Measurements from ENCODE around the gene GRIA3.

Gene GRIA3

DNA sequence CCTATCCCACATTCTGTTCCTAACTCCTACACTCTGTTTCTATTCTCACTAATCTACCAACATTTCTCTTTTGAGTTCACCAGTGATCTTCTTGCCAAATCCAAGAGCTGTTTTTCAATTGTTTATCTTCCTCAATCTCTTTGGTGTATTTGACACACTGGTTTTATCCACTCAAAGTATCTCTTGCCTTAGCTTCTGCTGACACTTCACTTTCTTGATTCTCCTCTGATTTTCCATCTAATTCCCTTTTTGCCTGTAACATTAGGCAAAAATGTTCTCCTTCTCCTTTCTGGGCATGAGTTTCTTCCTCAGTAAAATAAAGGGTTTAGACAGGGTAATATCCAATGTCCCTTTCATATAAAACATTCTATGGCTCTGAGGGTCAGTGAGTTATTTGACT lies 26.2 kb downstream of the GRIA3 start:
- Mint-ChIP-seq H3K36me3 (ENCODE audit: low read depth) (no peaks in the 10 kb centered on the region), H3K4me1 (ENCODE audit: low read depth) (peaks cover 2% of the 10 kb centered on the region), H3K4me3 (no peak overlapping the region), H3K27me3 (no peaks in the 10 kb centered on the region), H3K9me3 (no peaks in the 10 kb centered on the region), H3K27ac (no peak overlapping the region)
- intact Hi-C loops (cut with micrococcal nuclease) = no loop called here

DNA sequence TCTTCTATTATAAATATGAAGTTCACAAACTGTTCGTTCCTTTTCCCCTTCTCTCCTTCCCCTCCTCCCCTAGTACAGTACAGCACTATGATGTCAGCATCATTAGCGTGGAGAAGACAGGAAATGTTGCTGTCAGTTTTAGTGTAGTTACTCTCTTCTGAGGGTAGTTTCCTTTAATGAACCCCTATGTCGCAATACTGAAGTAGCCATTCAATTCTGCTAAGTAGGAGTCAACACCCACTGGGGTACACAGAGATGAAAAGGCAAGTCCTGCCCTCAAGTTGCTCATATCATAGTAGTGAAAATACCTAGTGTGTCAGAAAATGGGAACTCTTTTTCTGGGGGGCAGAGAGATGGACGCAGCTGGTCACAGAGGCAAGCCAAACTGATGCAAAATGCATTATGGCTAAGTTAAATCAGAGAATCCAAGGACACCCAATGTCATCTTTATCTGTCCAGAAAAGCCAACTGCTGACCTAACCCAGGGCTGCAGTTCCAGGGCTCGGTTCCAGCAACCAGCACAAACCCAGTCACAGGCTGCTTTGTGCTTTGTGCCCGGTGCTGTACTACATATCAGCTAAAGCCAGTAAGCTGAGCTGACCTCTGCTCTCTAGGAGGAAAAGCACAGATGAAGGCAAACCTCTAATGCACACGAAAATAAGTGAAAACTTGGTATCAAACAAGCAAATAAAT lies 31.5 kb downstream of the GRIA3 start:
- H3K9me3 Mint-ChIP-seq = no peaks in the 10 kb centered on the region
- H3K27ac Mint-ChIP-seq = no peak overlapping the region
- intact Hi-C loops (cut with micrococcal nuclease) = no loop called here
- H3K4me3 Mint-ChIP-seq = no peak overlapping the region
- no peaks in the 10 kb centered on the region for H3K27me3 Mint-ChIP-seq
- no peaks in the 10 kb centered on the region for H3K36me3 Mint-ChIP-seq (ENCODE audit: low read depth)
- peaks cover 5% of the 10 kb centered on the region for H3K4me1 Mint-ChIP-seq (ENCODE audit: low read depth)

DNA sequence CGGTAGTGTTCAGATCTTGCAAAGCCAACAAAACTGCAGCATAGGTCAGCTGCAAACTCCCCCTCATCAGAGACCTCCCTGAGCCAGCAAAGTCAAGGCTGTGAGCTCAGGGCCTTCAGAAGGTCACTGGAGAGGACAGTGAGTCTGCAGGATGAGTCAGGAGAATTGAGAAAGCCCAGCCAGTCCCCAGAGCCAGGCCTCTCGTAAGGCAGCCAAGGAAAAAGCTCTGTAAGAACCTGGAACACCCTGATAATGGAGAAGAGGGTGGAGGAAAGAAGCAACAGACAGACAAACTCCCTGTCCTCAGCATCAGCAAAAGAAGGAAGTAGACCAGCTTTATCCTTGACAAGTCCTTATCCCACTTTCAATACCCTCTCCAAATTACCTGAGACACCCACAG lies 33.0 kb downstream of the GRIA3 start:
- intact Hi-C loops (cut with micrococcal nuclease) = no loop called here

DNA sequence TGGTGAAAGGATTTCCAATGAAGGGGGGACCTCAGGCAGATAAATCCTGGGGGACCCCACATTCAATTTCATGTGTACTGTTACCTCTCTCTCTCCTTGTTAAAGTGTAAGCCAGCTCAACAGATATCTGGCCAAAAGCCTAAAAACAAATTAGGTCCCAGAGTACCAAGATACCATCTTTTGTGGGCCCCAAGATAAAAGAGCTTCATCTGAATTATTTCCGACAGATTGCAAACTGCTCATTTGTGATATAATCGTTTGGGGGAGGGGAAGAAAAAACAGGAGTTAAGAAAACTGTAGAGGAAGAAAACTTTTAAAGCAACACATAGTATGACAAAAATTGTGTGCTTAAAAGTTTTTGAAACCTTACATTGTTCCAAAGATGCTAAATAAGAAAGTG lies 33.6 kb downstream of the GRIA3 start:
- intact Hi-C loops (cut with micrococcal nuclease) = no loop called here
- Mint-ChIP-seq H3K27ac (no peak overlapping the region), H3K4me3 (no peak overlapping the region), H3K36me3 (ENCODE audit: low read depth) (no peaks in the 10 kb centered on the region), H3K27me3 (no peaks in the 10 kb centered on the region), H3K9me3 (no peaks in the 10 kb centered on the region), H3K4me1 (ENCODE audit: low read depth) (peaks cover 5% of the 10 kb centered on the region)

More for the DNA sequence above, 33.0 kb downstream of the GRIA3 start:
- H3K36me3 Mint-ChIP-seq (ENCODE audit: low read depth) = no peaks in the 10 kb centered on the region
- H3K9me3 Mint-ChIP-seq = no peaks in the 10 kb centered on the region
- H3K4me1 Mint-ChIP-seq (ENCODE audit: low read depth) = peaks cover 5% of the 10 kb centered on the region
- H3K4me3 Mint-ChIP-seq = no peak overlapping the region
- no peaks in the 10 kb centered on the region for H3K27me3 Mint-ChIP-seq
- no peak overlapping the region for H3K27ac Mint-ChIP-seq

DNA sequence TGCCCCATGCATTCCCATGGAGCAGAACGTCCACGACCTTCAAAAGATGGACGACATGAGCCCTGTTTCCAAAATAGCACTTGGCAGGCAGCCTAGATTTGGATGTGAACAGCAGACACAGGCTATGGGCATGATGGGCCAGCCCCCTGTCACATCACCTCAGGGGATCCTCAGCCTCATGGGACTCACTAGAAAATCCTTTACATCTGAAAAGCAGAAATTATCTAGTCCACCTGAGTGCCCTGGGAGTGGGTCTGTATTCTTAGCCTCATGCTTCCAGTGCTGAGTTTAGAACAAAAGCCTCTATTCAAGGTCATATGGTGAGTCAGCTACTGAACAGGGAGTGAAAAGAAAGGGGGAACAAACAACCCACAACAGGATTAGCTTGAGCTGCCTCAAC lies 35.8 kb downstream of the GRIA3 start:
- Mint-ChIP-seq H3K4me3 (no peak overlapping the region), H3K9me3 (no peaks in the 10 kb centered on the region), H3K36me3 (ENCODE audit: low read depth) (no peaks in the 10 kb centered on the region), H3K27ac (no peak overlapping the region), H3K4me1 (ENCODE audit: low read depth) (peaks cover 5% of the 10 kb centered on the region), H3K27me3 (no peaks in the 10 kb centered on the region)
- intact Hi-C loops (cut with micrococcal nuclease) = no loop called here

DNA sequence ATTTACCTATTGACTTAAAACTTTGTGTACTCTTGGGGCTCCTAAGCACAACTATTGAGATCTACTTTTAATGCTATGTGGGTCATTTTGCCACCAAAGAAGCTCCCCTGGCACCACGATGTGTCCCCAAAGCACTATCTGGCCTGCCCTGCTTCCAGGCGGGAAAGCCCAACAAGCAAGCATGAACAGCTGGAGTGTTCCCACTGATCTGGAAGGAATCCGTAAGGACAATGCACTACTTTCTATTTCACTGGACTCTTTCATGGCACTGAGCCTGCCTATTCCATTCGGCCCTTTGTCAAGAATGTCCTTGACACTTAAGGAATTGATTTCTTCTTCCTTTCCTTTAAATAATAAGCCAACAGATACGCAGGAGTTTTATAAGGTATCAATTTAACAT lies 38.8 kb downstream of the GRIA3 start:
- Mint-ChIP-seq H3K4me3 (no peak overlapping the region), H3K4me1 (ENCODE audit: low read depth) (no peaks in the 10 kb centered on the region), H3K36me3 (ENCODE audit: low read depth) (no peaks in the 10 kb centered on the region), H3K27me3 (no peaks in the 10 kb centered on the region), H3K27ac (no peak overlapping the region), H3K9me3 (no peaks in the 10 kb centered on the region)
- intact Hi-C loops (cut with micrococcal nuclease) = no loop called here

DNA sequence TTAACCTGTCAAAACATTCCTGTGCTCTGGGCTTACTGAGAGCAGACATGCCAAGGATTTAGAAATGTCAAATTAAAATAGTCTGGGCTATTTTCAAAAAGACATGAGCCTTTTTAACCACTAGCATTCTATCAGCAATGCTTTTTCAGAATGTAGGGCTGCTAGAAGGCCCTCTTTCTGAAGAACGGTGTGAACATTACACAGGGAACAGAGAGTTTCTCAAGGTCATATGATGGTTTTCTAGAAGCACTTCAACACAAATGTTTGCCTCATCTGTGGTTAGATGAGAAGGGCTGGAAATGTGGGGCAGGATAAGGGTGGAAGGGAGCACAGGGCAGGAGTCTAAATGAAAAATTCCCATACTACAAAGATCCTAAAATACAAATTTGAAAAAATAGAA lies 39.3 kb downstream of the GRIA3 start:
- Mint-ChIP-seq H3K4me1 (ENCODE audit: low read depth) (no peaks in the 10 kb centered on the region), H3K36me3 (ENCODE audit: low read depth) (no peaks in the 10 kb centered on the region), H3K27me3 (no peaks in the 10 kb centered on the region), H3K9me3 (no peaks in the 10 kb centered on the region), H3K4me3 (no peak overlapping the region), H3K27ac (no peak overlapping the region)
- intact Hi-C loops (cut with micrococcal nuclease) = no loop called here

DNA sequence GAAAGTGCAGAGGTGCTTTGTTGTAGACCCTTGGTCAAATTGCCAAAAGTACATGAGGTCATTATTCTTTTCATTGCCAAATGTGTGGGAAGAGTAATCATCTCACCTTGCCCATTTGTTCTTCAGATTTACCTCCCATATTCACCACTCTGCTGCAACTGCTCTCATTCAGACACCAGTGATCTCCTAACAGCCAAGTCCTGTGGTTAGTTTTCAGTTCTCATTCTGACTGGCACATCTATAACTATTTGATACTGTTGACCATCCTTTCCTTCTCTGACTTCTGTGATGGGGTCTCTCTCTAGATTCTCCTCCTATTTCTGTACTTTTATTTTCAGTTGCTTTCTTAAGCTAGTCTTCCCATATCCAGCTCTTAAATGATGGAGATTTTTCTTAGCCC lies 39.8 kb downstream of the GRIA3 start:
- H3K27me3 Mint-ChIP-seq = no peaks in the 10 kb centered on the region
- no peaks in the 10 kb centered on the region for H3K4me1 Mint-ChIP-seq (ENCODE audit: low read depth)
- no peaks in the 10 kb centered on the region for H3K9me3 Mint-ChIP-seq
- H3K4me3 Mint-ChIP-seq = no peak overlapping the region
- intact Hi-C loops (cut with micrococcal nuclease) = no loop called here
- H3K27ac Mint-ChIP-seq = no peak overlapping the region
- no peaks in the 10 kb centered on the region for H3K36me3 Mint-ChIP-seq (ENCODE audit: low read depth)

DNA sequence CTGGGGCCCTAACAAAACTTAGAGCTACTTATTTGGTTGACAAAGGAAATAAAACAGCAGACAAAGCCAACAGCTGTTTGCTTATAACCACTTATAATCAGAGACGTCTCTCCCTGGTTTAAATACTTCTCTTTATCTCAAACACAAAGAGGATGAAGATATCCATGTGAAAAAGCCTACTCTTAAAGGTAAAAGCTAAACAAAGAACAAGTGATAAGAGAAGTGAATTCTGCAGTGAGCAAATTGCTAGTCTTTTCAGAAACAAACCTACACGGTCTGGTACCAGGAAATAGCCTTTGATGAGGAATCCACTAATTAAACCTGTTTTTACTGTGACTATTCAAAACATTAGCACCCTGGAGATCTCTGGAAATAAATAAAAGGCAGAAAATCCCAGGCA lies 46.7 kb downstream of the GRIA3 start:
- Mint-ChIP-seq H3K9me3 (no peaks in the 10 kb centered on the region), H3K36me3 (ENCODE audit: low read depth) (no peaks in the 10 kb centered on the region), H3K27me3 (no peaks in the 10 kb centered on the region), H3K4me3 (no peak overlapping the region), H3K4me1 (ENCODE audit: low read depth) (no peaks in the 10 kb centered on the region), H3K27ac (no peak overlapping the region)
- intact Hi-C loops (cut with micrococcal nuclease) = no loop called here

DNA sequence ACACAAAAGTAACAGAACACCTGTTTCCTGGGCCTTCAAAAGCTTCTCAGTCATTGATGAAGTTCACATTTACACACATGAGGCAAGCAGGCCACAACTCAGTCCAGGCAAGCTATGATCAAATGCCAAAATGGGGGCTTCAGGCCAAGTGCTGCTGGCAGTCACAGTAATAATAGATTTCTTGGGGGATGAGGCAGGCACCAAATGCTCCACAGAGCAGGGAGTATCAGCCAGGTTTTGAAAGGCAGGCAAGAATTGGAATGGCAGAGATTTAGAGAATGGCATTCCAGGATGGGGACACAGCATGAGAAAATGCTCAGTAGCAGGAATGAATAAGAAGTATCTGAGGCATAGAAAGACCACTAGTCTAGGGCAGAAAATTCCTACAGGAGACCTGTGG lies 52.8 kb downstream of the GRIA3 start:
- H3K27me3 Mint-ChIP-seq = no peaks in the 10 kb centered on the region
- no peaks in the 10 kb centered on the region for H3K4me1 Mint-ChIP-seq (ENCODE audit: low read depth)
- no peak overlapping the region for H3K4me3 Mint-ChIP-seq

DNA sequence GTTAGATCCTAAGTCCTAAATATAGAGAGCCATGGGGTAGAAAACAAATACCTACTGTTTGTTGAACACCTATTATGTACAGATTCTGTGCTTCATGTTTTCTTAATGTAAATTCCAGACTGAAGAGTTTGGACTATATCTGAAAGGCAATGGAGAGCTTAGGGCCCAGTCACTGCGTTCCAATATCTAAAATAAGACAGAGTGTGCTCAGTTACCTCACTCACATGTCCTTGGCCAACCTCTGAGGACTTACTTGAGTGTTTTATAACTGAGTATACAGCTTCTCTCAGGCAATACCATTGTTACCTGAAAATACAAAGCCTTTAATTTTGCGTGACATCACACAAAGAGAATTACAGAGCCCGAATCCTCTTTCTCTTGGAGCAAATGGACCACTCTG lies 53.2 kb downstream of the GRIA3 start:
- Mint-ChIP-seq H3K4me3 (no peak overlapping the region), H3K36me3 (ENCODE audit: low read depth) (no peaks in the 10 kb centered on the region), H3K9me3 (no peaks in the 10 kb centered on the region), H3K27me3 (no peaks in the 10 kb centered on the region), H3K4me1 (ENCODE audit: low read depth) (no peaks in the 10 kb centered on the region), H3K27ac (no peak overlapping the region)
- intact Hi-C loops (cut with micrococcal nuclease) = no loop called here

More for the DNA sequence above, 52.8 kb downstream of the GRIA3 start:
- Mint-ChIP-seq H3K9me3 (no peaks in the 10 kb centered on the region), H3K36me3 (ENCODE audit: low read depth) (no peaks in the 10 kb centered on the region), H3K27ac (no peak overlapping the region)
- intact Hi-C loops (cut with micrococcal nuclease) = no loop called here

DNA sequence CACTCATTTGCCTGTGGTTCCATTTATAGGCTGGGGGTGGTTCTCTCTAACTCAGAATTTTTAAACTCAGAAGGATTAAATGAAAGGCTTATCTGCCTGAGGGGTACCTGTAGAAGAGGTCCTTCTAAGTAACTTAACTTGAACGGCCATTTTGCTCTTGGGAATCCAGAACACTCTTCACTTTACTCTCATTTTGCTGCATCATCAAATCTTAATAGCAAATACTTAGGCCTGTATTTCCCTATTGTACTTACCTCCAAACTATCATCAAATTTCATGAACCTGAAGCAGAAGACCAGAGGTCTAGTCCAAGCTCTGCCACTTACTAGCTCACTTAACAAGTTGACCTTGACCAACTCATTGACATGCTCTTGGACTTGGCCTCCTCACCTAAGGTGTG lies 70.4 kb downstream of the GRIA3 start:
- no peak overlapping the region for H3K4me3 Mint-ChIP-seq
- H3K9me3 Mint-ChIP-seq = peaks cover 23% of the 10 kb centered on the region
- intact Hi-C loops (cut with micrococcal nuclease) = no loop called here
- H3K36me3 Mint-ChIP-seq (ENCODE audit: low read depth) = no peaks in the 10 kb centered on the region
- H3K27me3 Mint-ChIP-seq = no peaks in the 10 kb centered on the region
- no peaks in the 10 kb centered on the region for H3K4me1 Mint-ChIP-seq (ENCODE audit: low read depth)
- H3K27ac Mint-ChIP-seq = no peak overlapping the region

DNA sequence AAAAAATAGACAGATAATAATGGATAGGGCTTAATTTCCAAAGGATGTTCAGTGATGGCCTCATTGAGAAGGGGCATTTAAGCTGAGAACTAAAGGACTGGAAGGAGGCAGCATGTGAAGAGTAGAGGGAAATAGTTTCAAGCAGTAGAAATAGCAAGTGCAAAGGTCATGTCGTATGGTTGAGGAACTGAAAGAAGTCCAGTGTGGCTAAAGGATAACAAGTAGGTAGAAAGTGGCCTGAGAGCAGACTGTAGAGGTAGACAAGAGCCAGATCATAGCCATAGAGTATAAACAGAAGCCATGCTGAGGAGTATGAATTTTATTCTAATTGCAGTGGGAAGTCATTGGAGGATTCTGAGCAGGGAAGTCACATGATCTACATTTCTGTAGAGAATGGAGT lies 72.3 kb downstream of the GRIA3 start:
- Mint-ChIP-seq H3K4me1 (ENCODE audit: low read depth) (no peaks in the 10 kb centered on the region), H3K27me3 (no peaks in the 10 kb centered on the region)
- intact Hi-C loops (cut with micrococcal nuclease) = no loop called here

DNA sequence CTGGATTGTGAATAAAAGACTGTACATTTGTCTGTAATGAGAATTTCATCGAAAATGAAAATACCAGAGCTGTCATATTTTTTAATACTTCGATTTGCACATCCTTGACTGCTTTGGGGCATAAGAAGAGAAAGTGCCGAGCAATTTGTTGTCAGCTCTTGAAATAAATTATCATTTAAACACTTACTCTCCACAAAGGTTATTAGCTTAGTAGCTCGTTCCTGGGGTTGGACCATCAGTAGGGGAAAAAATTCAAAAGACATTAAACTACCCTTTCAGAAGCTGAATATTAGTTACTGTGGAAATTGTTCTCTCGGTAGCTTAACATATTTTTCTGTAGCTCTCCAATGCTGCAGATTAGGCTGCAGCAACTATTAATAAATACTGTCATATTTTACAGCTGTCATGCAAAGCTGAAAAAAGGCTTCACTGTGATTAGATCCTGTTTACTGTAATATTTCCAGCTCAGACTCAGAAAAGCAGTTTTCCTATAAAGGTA lies 76.9 kb downstream of the GRIA3 start:
- H3K36me3 Mint-ChIP-seq (ENCODE audit: low read depth) = no peaks in the 10 kb centered on the region
- no peak overlapping the region for H3K27ac Mint-ChIP-seq
- no peak overlapping the region for H3K4me3 Mint-ChIP-seq
- H3K4me1 Mint-ChIP-seq (ENCODE audit: low read depth) = no peaks in the 10 kb centered on the region
- no peaks in the 10 kb centered on the region for H3K27me3 Mint-ChIP-seq
- peaks cover 10% of the 10 kb centered on the region for H3K9me3 Mint-ChIP-seq
- intact Hi-C loops (cut with micrococcal nuclease) = no loop called here

More for the DNA sequence above, 72.3 kb downstream of the GRIA3 start:
- H3K36me3 Mint-ChIP-seq (ENCODE audit: low read depth) = no peaks in the 10 kb centered on the region
- no peak overlapping the region for H3K4me3 Mint-ChIP-seq
- H3K9me3 Mint-ChIP-seq = peaks cover 23% of the 10 kb centered on the region
- no peak overlapping the region for H3K27ac Mint-ChIP-seq

DNA sequence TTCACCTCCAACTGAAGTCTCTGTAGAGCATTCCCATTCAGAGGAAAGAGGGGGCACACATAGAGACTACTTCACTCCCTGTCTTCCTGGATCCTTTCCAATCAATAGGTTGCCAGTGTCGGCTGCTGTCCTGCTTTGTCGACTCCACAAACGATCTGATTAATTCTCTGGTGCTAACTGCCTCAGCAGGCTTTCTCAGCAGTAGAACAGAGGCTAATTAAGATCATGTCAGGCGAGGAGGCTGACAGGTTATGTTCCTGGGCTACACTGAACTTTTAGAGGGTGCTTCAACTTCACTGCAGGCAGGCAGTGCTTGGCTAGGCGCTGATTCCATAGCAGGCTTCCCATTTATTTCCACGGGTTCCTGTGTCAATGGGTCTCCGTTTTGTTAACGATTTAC lies 79.2 kb downstream of the GRIA3 start:
- no peaks in the 10 kb centered on the region for H3K4me1 Mint-ChIP-seq (ENCODE audit: low read depth)
- intact Hi-C loops (cut with micrococcal nuclease) = no loop called here
- no peaks in the 10 kb centered on the region for H3K36me3 Mint-ChIP-seq (ENCODE audit: low read depth)
- H3K9me3 Mint-ChIP-seq = peaks cover 10% of the 10 kb centered on the region
- H3K27me3 Mint-ChIP-seq = no peaks in the 10 kb centered on the region
- H3K27ac Mint-ChIP-seq = no peak overlapping the region
- no peak overlapping the region for H3K4me3 Mint-ChIP-seq

Data from dendritic cell treated with granulocyte-macrophage colony-stimulating factor and Interleukin-4, amounts not matched to agents 40 ng/mL and 50 ng/mL, for 4 days (primary cell).